Measurements from ENCODE around the gene EXOC4.

EXOC4 gene

GRCh38 chr7:133763076-133763640 lies 510.3 kb downstream of the EXOC4 start:
- Histone ChIP-seq H3K4me3 (replicated peaks; ENCODE audit: low read depth, low read length) (no peak overlapping the region), H3K27me3 (replicated peaks; ENCODE audit: control insufficient read depth, insufficient read depth, low read length) (no peaks in the 10 kb centered on the region), H3K36me3 (ENCODE audit: control insufficient read depth, insufficient read depth, low read length) (no peaks in the 10 kb centered on the region)
- no peak for TF ChIP-seq CTCF (IDR thresholded peaks at IDR 0.05; ENCODE audit: insufficient read depth, low read length, poor library complexity, severe bottlenecking)
- DNase-seq (ENCODE audit: extremely low read depth, insufficient read length) = no peak

GRCh38 chr7:133769668-133770067 lies 516.8 kb downstream of the EXOC4 start:
- Histone ChIP-seq H3K36me3 (ENCODE audit: control insufficient read depth, insufficient read depth, low read length) (no peaks in the 10 kb centered on the region), H3K4me3 (replicated peaks; ENCODE audit: low read depth, low read length) (no peak overlapping the region), H3K27me3 (replicated peaks; ENCODE audit: control insufficient read depth, insufficient read depth, low read length) (no peaks in the 10 kb centered on the region)
- DNase-seq (ENCODE audit: extremely low read depth, insufficient read length) = no peak
- TF ChIP-seq CTCF (IDR thresholded peaks at IDR 0.05; ENCODE audit: insufficient read depth, low read length, poor library complexity, severe bottlenecking) = no peak

DNA sequence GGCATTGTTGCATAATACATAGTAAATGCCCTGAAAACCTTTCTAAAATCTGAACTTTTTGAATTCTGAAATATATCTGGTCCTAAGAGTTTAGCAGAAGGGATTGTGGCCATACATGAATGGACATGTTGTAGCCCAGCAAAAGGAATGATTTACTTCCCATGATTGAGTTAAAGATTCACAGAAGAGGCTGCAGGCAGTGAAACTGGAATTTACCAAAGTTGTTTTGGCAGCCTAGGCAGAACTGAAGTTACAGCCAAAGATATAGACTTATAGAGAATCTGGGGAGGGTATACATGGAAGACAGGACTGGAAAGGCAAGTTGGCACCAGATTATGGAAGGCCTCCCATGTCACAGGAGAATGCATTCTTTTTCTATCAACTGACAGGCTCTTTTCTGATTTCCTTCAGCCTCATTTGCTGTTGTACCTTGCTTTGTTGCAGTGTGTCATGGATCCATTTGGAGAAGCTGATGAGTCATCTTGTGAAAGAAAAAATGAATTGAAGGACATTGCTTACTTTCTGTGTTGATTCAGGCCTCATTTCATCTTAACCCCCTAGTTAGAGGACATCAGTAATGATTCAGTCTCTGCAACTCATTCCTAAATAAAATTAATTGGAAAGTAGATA lies 518.1 kb downstream of the EXOC4 start:
- TF ChIP-seq CTCF (IDR thresholded peaks at IDR 0.05; ENCODE audit: insufficient read depth, low read length, poor library complexity, severe bottlenecking) = no peak
- Histone ChIP-seq H3K27me3 (replicated peaks; ENCODE audit: control insufficient read depth, insufficient read depth, low read length) (no peaks in the 10 kb centered on the region), H3K4me3 (replicated peaks; ENCODE audit: low read depth, low read length) (no peak overlapping the region), H3K36me3 (ENCODE audit: control insufficient read depth, insufficient read depth, low read length) (no peaks in the 10 kb centered on the region)
- DNase-seq (ENCODE audit: extremely low read depth, insufficient read length) = no peak

GRCh38 chr7:133771788-133772419 lies 519.0 kb downstream of the EXOC4 start:
- DNase-seq (ENCODE audit: extremely low read depth, insufficient read length) = no peak
- Histone ChIP-seq H3K4me3 (replicated peaks; ENCODE audit: low read depth, low read length) (no peak overlapping the region), H3K36me3 (ENCODE audit: control insufficient read depth, insufficient read depth, low read length) (no peaks in the 10 kb centered on the region), H3K27me3 (replicated peaks; ENCODE audit: control insufficient read depth, insufficient read depth, low read length) (no peaks in the 10 kb centered on the region)
- no peak for TF ChIP-seq CTCF (IDR thresholded peaks at IDR 0.05; ENCODE audit: insufficient read depth, low read length, poor library complexity, severe bottlenecking)

GRCh38 chr7:133773601-133774000 lies 520.7 kb downstream of the EXOC4 start:
- Histone ChIP-seq H3K27me3 (replicated peaks; ENCODE audit: control insufficient read depth, insufficient read depth, low read length) (no peaks in the 10 kb centered on the region), H3K4me3 (replicated peaks; ENCODE audit: low read depth, low read length) (no peak overlapping the region), H3K36me3 (ENCODE audit: control insufficient read depth, insufficient read depth, low read length) (no peaks in the 10 kb centered on the region)
- no peak for DNase-seq (ENCODE audit: extremely low read depth, insufficient read length)
- no peak for TF ChIP-seq CTCF (IDR thresholded peaks at IDR 0.05; ENCODE audit: insufficient read depth, low read length, poor library complexity, severe bottlenecking)

All from GM06990 (cell line).